NCI-H446 (cell line): ENCODE data around the gene KRT26.
"Not testable (repeated sequence)": the region's sequence is repeated elsewhere in the genome, so short reads cannot be mapped to it uniquely, and the experiment has no call there.

Experiments used
- DNase-seq, 2 experiments: peaks; one replicate each; lab custom pipeline; 2025; lab: John Stamatoyannopoulos, UW

KRT26 gene

DNA sequence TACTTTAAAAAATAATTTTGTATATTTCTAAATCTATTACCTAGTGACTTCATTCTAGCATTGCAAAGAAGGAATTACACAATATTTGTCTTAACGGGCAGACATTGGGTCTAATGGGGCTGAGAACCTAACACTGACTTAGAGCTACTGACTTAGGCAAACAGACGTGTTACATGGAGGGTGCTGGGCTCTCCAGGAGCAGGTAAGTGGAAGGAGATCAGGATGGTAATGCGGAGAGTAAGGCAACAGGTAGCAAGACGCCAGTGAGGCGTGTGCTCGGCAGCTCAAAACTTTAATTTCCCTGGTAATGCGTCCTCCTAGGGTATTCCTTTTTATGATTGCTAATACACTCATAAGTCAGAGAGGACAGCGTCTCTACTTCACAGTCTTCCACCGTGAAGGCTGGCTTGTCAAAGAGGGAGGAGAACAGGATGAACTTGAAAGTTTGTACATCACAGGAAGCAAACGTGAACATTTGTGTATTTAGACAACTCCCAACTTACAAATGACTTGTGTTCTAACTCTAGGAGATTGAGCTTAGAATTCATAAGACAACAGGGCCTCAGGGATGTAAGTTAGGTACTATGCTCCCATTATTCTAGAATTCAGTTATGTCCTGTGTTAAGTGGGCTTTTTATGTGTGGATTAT lies 23.1 kb upstream of the KRT26 start:
- no peak for DNase-seq

DNA sequence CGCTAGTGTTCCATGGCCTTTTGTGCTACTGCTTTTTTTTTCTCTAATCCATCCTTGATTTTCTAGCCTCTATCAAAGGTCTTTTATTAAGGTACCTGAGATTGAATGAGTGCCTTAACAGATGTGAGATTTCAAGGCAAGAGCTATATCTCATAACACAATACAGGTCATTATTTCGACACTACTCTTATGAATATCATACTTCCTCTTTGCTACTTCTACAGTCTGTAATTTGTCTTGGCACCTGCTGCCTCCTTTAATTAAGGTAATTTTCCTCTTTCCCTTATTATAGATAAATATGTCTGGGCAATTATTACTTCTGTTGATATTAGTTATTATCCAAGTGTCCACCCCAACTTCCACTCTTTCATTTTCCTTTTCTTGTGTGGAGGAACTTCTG lies 22.5 kb upstream of the KRT26 start:
- DNase-seq, result no peak

DNA sequence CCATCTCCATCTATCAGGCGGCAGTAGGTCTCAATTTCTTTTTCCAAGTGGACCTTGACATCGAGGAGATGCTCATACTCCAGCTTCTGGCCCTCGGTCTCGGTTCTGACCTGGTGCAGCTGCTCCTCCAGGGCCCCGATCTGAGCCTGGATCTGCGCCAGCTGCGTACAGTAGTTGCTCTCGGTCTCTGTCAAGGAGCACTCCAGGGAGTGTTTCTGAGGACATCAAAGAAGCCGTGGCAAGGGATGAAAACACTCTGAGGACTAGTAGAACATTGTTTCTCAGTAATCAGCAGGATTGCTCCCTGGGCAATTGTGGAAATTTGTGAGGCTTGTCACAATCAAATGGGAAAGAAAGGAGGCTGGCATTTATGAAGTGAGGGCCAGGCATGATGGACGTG lies 21.8 kb upstream of the KRT26 start:
- DNase-seq, result no peak

DNA sequence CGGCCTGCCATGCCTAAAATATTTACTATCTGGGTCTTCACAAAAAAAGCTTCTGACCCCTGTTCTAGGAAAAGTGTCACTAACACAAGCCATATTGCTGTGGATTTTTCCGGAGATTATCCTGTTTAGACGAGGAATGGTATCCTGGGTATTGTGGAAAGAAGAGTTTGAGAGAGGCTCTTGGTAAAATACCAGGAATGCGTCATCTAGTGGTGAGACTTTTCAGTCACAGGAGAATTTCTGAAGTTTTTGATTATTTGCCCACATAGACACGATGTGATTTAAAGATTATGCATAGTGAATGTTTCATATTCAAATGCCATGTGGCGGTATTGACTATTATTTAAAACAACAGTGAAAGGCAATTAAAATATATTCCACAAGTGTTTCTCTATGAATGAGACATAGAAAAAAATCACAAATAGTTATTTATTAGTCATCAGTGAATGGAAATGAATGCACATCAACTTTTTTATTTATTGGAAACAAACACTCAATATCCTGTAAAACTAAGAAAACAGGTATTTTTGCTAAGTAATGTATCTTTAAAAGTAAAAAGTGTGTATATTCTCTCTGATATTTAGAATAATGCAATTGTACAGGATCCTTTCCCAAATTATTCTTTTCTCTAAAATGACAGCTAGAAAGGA lies 19.9 kb upstream of the KRT26 start:
- DNase-seq, result peak in 1 of 2 experiments; percentile 8

DNA sequence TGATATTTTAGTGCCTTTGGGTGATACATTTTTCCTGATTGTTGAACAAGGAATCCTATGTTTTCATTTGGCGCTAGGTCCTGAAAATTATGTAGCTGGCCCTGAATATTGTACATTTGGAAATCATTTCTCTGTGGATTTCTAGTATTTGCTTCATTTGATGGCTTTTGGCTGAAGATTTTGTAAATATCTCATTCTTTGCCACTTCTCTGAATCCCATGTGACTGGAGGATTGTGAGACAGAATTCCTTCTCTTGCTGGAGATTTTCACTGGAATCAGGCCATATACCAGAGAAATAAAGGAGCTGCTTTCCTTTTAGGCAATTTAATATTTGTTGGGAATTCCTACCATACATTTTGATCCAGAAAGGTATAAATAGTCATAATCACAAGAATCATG lies 19.1 kb upstream of the KRT26 start:
- DNase-seq, result no peak

DNA sequence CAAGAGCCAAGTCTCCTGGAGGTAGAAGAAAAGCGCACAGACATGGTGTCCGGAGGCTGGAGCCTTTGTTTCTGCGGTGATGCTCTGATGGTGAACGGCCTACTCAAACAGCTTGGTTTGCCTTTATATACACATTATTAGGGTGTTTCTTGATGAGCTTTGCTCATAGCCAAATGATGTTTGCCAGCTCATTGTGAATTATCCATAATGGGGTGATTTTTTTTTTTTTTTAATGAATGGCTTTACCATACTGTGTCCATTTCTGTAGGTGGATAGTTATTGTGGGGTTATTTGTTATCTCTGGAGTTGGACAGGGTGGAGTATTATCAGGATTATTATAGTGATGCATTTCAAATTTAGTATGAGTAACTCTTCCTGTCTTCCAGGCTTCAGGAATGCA lies 10.4 kb upstream of the KRT26 start, which contains the start of gene KRT27:
Gene KRT27 (minus strand): TSS at position 101 of the 400 bp plus-strand sequence. CDS start 57 bp downstream, at position 44.
- no peak for DNase-seq

DNA sequence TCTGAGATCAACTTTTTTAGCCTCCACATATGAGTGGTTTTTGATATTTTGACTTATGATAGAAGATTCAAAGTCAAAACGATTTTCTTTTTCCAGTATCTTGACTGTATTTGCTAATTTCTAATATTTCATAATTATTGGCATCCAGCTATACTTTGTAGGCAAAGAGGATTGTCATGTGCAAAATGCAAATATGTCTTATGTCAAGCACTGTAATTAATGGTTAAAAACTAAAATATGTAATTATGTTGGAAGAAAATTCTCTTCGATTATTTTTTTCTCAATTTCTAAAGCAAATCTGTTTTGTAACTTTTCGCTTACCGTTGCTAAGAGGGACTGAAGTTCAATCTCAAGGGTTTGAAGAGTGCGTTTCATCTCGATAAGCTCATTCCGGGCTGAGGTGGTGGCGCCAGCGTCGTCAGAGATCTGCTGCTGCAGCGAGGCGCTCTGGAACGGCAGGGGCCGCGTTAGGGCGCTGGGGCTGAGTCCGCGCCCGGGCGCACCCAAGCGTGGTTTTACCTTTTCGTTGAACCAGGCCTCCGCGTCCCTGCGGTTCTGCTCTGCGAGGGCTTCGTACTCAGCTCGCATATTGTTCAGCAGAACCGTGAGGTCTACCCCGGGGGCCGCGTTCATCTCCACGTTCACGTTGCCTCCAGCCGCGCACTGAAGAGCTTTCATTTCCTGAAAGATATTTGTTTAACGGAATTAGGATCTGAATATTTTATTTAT lies 7.3 kb upstream of the KRT26 start:
- DNase-seq, result no peak

DNA sequence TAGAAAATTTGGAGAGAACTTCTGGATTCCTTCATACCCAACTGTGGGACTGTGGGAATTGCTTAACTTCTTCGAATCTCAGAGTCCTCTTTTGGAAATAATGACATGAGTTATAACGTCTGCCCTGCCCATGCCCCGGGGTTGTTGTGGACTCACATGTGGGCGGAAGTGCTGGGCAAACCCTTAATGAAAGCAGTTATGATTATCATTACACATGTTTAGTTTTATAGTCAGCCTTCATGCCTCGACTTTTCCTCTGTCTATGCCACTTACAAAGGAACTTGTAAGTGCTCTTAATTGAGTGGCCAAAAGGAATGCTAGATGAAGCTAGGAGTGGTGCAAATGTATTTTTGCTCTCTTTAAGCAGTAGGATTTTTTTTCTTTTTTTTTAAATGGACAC lies 6.5 kb upstream of the KRT26 start:
- DNase-seq, result no peak

DNA sequence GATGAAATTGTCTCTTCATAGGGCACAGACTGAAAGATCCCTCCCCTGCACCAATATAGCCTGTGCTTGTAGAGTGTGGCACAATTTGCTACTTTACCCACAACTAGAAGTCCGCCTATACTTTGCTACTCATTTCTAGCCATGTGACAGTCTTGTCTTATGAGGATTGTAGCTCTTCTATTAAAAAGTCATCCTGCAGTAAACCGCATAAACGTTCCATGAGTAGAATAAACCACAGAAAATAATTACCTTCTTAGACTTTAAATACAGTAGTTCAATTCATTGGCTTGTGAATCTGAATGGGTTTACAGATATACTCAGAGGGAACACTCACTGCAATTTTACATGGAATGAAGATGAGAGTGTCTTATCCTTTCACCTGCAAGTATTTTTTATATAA lies 6.0 kb upstream of the KRT26 start:
- DNase-seq, result no peak

DNA sequence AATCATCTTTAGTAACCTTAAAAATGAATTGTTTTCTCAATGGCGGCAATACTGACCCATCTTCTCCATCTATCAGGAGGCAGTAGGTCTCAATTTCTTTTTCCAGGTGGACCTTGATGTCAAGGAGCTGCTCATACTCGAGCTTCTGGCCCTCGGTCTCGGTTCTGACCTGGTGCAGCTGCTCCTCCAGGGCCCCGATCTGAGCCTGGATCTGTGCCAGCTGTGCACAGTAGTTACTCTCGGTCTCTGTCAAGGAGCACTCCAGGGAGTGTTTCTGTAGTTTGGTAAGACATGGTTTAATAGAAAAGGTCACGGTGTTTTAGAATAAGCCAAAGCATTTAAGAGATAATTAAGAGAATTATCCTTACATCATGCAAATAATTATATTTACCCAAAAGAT lies 5.5 kb upstream of the KRT26 start:
- no peak for DNase-seq

DNA sequence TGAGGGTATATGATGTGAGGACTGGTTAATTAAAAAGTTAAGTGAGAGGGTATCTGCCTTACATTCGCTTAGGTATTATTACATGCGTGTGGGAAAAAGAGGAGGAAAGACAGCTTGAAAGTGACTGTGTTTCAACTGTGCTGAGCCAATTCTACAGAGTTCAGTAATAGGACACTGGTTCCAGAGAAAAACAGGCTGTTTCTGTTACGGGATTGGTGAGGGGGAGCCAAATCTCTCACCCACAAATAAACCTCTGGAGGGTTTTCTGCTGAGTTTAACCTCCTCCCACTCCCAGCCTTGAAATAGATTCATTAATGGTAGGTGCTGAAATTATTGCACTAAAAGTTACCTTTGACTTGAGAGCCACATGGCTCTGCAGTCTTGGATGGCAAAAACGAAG lies 3.9 kb upstream of the KRT26 start:
- DNase-seq, result no peak

DNA sequence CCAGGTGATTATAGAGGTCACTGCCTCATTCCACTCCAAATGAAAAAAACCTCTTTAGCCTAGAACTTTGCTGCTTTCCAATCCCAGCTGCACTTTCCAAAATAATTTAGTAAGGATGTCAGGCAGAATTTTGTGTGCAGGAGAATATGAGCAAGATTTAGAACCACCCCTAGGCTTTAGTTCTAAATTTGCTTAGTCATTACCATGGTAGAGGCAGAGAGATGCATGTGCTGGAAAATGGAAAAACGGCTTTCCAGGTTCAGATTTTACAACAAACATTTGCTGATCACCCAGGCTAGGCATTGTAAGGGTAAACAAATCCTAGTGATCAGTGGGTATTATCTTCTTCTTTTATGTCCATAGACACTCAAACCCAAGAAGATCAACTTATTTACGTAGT lies 6.3 kb downstream of the KRT26 start:
- no peak for DNase-seq

DNA sequence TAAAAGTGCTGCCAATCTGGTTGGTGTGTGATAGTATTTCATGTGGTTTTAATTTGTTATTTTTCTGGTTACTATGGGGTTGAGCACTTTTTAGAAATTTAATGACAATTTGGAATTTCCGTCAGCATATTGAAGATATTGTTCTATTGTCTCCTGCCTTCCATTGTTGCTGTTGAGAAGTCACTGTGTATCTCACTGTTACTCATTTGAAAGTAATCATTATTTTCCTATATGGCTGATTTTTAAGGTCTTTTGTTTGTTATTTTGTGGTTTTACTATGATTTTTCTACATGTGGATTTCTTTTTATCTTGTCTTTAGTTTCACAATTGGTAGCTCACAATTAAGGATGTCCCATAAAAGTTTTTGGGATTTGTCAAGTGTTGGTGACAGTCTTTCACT lies 8.2 kb downstream of the KRT26 start:
- DNase-seq, result no peak

DNA sequence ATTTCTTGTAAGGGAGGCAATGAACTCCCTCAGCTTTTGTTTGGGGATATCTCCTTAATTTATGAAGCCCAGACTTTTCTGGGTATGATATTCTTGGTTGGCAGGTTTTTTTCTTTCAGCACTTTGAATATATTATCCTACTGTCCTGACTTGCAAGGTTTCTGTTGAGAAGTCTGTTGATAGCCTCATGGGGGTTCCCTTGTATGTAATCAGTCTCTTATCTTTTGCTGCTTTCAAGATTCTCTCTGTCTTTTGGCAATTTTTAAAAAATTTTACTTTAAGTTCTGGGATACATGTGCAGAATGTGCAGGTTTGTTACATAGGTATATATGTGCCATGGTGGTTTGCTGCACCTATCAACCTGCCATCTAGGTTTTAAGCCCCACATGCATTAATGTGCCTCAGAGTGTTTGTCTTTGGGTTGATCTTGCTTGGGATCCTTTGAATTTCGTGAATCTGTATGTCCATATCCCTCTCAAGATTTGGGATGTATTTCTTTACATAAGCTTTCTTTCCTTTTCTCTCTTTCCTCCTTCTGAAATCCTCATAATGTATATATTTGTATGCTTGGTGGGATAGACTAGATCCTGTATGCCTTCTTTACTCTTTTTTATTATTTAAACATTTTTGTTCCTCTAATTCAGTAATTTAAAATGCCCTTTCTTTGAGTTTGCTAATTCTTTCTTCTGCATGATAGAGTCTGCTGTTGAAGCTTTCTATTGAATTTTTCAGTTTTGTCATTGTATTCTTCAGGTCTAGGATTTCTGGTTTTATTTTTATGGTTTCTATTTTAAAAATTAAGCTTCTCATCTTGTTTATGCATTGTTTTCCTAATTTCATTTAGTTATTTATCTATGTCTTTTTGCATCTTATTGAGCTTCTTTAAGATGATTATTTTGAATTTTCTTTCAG lies 11.6 kb downstream of the KRT26 start:
- DNase-seq, result no peak

DNA sequence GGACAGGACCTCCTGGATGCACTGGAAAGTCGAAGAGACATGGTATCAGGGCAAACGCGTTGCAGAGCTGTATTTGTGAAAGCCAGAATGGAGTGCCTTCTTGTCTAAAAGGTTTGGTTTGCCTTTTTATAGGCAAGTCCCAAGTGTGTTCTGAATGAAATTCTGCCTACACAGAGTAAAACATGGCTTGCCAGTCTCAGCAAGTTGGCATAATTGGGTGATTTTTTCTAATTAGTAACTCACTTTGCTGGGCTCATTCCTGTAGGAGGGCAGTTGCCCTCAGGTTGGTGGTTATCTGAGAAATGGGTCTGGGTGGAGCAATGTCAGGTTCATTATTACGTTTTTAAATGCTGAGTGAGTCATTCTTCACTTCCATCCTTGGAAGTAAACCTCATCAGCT lies 16.8 kb downstream of the KRT26 start, which contains the start of gene KRT25:
Gene KRT25 (minus strand): TSS at position 101 of the 400 bp plus-strand sequence. CDS start 60 bp downstream, at position 41.
- no peak for DNase-seq

DNA sequence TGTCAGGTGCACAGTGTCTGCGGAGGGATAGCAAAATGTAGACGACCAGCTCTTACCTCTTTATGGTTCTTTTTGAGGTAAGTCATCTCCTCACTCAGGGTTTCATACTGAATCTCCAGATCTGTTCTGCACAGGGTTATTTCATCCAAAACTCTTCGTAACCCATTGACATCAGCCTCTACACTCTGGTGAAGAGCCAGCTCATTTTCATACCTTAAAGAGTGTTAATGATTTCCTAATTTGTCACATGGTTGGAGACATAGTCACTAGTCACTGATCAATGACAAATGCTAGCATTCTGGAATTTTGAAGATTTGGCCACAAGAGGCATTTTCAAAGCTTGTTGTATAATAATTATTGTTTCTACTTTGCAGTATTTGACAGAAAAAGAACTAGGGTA lies 18.2 kb downstream of the KRT26 start:
- no peak for DNase-seq

DNA sequence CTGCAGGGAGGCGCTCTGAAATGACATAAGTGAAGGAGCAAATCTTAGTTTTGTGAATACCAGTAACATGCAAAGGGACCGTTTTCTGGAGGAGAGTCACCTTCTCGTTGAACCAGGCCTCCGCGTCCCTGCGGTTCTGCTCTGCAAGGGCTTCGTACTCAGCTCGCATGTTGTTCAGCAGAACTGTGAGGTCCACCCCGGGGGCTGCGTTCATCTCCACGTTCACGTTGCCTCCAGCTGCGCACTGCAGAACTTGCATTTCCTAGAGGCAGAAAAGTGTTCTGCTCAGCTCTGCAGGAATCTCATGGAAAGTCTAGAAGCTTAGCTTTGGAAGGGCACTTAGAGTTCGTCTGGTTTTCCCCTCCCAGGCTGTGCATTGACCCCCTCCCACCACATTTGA lies 20.9 kb downstream of the KRT26 start:
- no peak for DNase-seq

DNA sequence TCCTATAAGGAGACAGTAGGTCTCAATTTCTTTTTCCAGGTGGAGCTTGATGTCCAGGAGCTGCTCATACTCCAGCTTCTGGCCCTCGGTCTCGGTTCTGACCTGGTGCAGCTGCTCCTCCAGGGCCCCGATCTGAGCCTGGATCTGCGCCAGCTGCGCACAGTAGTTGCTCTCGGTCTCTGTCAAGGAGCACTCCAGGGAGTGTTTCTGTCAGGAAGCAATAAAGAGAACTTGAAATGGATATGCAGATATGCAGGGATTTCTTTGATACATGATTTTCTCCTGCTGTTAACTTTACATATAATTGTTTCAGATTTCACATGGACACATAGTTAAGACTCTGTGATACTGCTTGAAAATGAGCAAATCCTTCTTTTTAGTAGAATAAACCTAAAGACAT lies 21.6 kb downstream of the KRT26 start:
- DNase-seq, result no peak

DNA sequence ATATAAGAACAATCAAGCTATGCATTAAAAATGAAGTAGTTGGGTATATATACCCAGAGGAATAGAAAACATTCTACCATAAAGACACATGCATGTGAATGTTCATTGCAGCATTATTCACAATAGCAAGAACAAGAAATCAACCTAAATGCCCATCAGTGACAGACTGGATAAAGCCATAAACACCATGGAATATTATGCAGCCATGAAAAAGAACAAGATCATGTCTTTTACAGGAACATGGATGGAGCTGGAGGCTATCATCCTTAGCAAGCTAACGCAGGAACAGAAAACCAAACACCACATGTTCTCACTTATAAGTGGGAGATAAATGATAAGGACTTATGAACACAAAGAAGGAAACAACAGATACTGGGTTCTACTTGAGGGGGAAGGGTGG lies 23.3 kb downstream of the KRT26 start:
- DNase-seq, result not testable (repeated sequence)

DNA sequence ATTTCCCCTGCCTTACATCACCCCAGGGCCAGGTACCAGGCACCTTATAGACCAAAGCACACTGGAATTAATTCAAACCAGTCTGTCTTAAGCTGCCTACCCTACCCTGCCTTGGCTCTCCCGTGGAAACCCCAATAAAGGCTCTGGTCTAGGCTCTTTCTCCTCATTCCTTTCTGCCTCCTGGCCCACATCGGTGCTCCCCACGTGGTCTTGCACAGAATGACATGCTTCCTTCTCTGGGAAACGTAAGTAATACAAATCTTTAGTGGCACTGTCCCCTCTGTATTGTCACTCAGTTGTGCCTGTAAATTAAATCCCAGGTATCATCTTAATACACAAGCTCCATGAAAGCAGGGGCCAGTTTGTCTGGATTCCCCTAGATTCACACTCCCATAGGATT lies 33.4 kb downstream of the KRT26 start:
- no peak for DNase-seq

DNA sequence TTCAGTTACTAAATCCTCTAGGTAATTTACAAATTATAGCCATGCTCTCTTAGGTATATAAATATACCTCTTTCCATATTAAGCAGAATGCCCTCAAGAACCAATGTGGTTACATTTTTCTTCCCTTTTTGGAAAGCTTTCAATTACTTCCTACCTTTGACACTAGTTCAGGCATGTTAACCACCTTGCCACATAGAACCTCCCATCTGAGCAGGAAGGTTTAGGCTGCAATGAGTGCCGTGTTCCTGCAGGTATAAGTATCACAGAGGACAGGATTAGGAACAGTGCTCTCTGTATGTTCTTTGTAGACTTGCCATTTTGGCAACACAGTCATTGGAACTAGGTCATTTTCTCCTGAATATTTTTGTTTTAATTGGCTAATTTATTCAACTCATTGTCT lies 37.0 kb downstream of the KRT26 start:
- DNase-seq, result no peak

DNA sequence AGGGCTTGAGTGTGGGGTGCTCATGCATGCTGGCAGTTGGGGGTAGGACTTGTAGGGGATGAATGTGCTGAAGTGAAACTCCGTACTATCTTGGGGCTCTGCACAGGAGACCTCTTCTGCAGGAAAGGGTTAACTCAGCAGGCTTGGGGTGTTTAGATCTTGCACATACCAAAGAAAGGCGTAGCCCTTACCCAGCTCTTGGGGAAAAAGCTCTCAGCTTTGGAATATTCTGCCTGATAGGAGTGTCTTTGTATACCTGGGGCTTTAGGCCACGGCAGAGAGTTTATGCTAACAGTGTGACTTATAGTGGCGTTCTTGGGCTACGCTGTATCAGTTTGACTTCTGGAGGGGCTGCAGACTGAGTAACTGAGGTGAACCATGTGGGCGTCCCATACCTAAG lies 38.0 kb downstream of the KRT26 start:
- DNase-seq, result no peak
